K562 (cell line): ENCODE measurements around the gene C4orf46. TPM values are rescaled to one million over a fixed set of nuclear protein-coding genes. Genes with fewer than 3 reads are reported as not detected.

Experiments used
- ARID1B ChIP-seq: fragments of 450-650 bp; IDR thresholded peaks from 2 replicates; pipeline ENCODE4 v1.6.1; 2016; ENCODE audit warnings: antibody characterized with exemption, mild to moderate bottlenecking, inconsistent platforms
- CSDE1 ChIP-seq, 2 experiments: fragments of 450-650 bp; IDR thresholded peaks; 2 replicates each; pipeline ENCODE4 v1.6.1; 2016; ENCODE audit warnings: mild to moderate bottlenecking in 1 of 2
- GABPB2 ChIP-seq: fragments of 250-450 bp; sonication (Bioruptor Pico); conservative IDR thresholded peaks from 2 replicates; pipeline ENCODE4 v1.5.1; 2021; ENCODE audit warnings: mild to moderate bottlenecking
- HLTF ChIP-seq: fragments of 450-650 bp; IDR thresholded peaks from 2 replicates; pipeline ENCODE4 v1.6.1; 2016
- KLF1 ChIP-seq: fragments of 450-650 bp; IDR thresholded peaks from 2 replicates; pipeline ENCODE4 v1.6.1; 2016; ENCODE audit warnings: missing genetic modification characterization, missing compliant biosample characterization
- MBD2 ChIP-seq: sonication (generic); IDR thresholded peaks from 2 replicates; pipeline ENCODE4 v1.6.1; 2016; ENCODE audit warnings: low read depth, borderline replicate concordance
- MTF1 ChIP-seq: fragments of 250-450 bp; sonication (Bioruptor Pico); IDR thresholded peaks from 2 replicates; pipeline ENCODE4 v1.9.0; 2021; ENCODE audit warnings: moderate library complexity, mild to moderate bottlenecking, inconsistent platforms, borderline replicate concordance
- NR4A1 ChIP-seq, 2 experiments: fragments of 250-450 bp in 1 of 2; fragments of 450-650 bp in 1 of 2; sonication (Bioruptor Pico) in 1 of 2; IDR thresholded peaks; 2 replicates each; pipeline versions ENCODE4 v1.4.0 to v1.6.1; 2016 to 2020; ENCODE audit warnings: mild to moderate bottlenecking in 2 of 2, missing compliant biosample characterization in 1 of 2, missing genetic modification characterization in 1 of 2, moderate library complexity in 1 of 2
- POLR2G ChIP-seq: fragments of 200-400 bp; formaldehyde crosslinking; IDR thresholded peaks from 2 replicates; pipeline ENCODE4 v1.6.1; 2017; ENCODE audit warnings: low read depth, mild to moderate bottlenecking, antibody characterized with exemption, low read length, moderate library complexity
- POU5F1 ChIP-seq: fragments of 150-350 bp; IDR thresholded peaks from 2 replicates; pipeline ENCODE4 v1.6.1; 2014; ENCODE audit warnings: borderline replicate concordance, low read length, low read depth, mild to moderate bottlenecking; ENCODE audit not compliant: partially characterized antibody
- SMC3 ChIP-seq: conservative IDR thresholded peaks from 2 replicates; pipeline ENCODE4 v1.6.1; 2011; ENCODE audit warnings: low read depth, low read length, improper control_type of control experiment; ENCODE audit not compliant: insufficient read depth
- TAF7 ChIP-seq: fragments of 450-650 bp; IDR thresholded peaks from 2 replicates; pipeline ENCODE4 v1.6.1; 2016; ENCODE audit warnings: missing genetic modification characterization, missing compliant biosample characterization
- ZNF143 ChIP-seq: sonication (generic); formaldehyde crosslinking; IDR thresholded peaks from 2 replicates; pipeline ENCODE4 v1.9.0; 2022; ENCODE audit warnings: mild to moderate bottlenecking, missing genetic modification reagents
- ZNF707 ChIP-seq: fragments of 250-450 bp; sonication (Bioruptor Pico); conservative IDR thresholded peaks from 2 replicates; pipeline ENCODE4 v1.8.0; 2022; ENCODE audit warnings: inconsistent platforms, mild to moderate bottlenecking, moderate library complexity
- polyA plus RNA-seq, 8 experiments: library from polyadenylated mRNA; depleted of rRNA in 4 of 8; stranded (reverse) in 5 of 8; unstranded in 3 of 8; fragments of >200 nt; fragmentation: Nextera tagmentation in 2 of 8; fragmentation: Illumina TruSeq in 1 of 8; extraction: Ambion mirVana in 2 of 8; extraction: Trizol in 1 of 8; gene quantifications; 2 replicates each; pipeline versions ENCODE4 v1.2.1 to v1.2.3, GENCODE V29; 2011 to 2014; ENCODE audit warnings: inconsistent platforms in 1 of 8, missing spikeins in 1 of 8
- total RNA-seq, 7 experiments: library from RNA; depleted of rRNA in 6 of 7; stranded (reverse); fragments of >200 nt in 6 of 7; fragmentation: Illumina TruSeq in 2 of 7; extraction: Trizol in 2 of 7; gene quantifications; 2 replicates each; pipeline versions ENCODE4 v1.2.1 to v1.2.3, GENCODE V29; 2011 to 2021; ENCODE audit warnings: low replicate concordance in 1 of 7
- TF ChIP-seq, protein P1 (sequence below), 2 experiments: fragments of 450-650 bp in 1 of 2; sonication (generic) in 1 of 2; formaldehyde crosslinking in 1 of 2; IDR thresholded peaks; 2 replicates each; pipeline versions ENCODE4 v1.7.1 to v1.9.0; 2016 to 2022; ENCODE audit warnings: inconsistent platforms in 1 of 2, mild to moderate bottlenecking in 1 of 2, missing genetic modification reagents in 1 of 2
- TF ChIP-seq, protein P2 (sequence below): fragments of 450-650 bp; formaldehyde crosslinking; IDR thresholded peaks from 2 replicates; pipeline ENCODE4 v1.4.0; 2020; ENCODE audit warnings: mild to moderate bottlenecking, moderate library complexity

The C4orf46 gene
- total and polyA plus RNA-seq, 9 of the 15 experiments (the other 6 are each of a cell fraction or from before 2014, with no cell fraction given) = 9.7 to 24.4 (median 17.0) TPM

DNA sequence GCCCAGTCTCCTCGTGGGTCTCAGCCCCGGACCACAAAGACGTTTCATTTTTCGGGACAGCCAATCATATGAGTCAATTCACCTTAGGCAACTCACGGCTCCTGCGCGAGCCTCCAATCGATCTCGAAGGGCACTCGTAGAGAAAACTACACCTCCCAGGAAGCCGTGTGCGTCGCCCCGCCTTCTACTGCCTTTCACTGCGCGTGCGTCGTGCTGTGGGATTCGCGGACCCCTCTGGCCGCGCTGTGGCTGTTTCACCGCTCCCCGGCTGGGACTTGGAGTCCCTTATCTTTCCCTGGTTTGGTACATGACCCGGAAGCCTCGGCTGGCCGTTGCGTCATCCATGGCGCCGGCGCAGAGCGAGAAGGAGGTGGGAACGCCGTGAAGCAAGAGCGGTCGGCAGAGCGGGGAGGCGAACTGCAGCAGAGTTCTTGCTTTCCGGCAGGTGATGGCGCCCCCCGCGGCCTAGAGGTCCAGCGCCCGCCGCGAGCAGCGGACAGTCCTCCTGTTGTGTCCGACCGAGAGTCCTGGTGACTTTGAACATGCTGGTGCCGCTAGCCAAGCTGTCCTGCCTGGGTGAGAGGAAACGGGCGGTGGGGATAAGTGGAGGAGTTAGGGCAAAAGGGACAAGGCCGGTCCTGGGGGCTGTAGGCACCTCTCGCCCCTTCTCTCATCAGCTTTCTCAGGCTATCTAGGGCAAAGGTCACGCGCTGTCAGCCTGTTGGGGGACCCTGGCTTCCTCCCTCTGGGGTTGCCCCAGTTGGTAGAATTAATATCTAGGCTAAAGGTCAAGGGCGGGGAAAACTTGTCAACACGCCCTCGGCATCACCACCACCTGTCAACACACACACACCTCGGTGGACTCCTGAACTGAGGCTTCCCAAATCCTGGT is 474 bp upstream of the C4orf46 start, which contains the start of gene ETFDH (continued):
- peak; percentile 91 for TF ChIP-seq MBD2
- TF ChIP-seq GABPB2 (CRISPR knock-in tag) = no peak
- TF ChIP-seq POLR2G = peak; percentile 95
- no peak for TF ChIP-seq MTF1 (CRISPR knock-in tag)
- TF ChIP-seq TAF7 = peak; percentile 69
- TF ChIP-seq SMC3 = no peak
- peak; percentile 53; the same call in 1 of the 2 replicates for TF ChIP-seq ARID1B
- 0 out of 4 replicates have a peak, but pooled peaks of 1 of the 2 experiments have one; percentile 37 for TF ChIP-seq CSDE1 (IDR thresholded peaks at IDR 0.05)
- TF ChIP-seq, protein P1, sequence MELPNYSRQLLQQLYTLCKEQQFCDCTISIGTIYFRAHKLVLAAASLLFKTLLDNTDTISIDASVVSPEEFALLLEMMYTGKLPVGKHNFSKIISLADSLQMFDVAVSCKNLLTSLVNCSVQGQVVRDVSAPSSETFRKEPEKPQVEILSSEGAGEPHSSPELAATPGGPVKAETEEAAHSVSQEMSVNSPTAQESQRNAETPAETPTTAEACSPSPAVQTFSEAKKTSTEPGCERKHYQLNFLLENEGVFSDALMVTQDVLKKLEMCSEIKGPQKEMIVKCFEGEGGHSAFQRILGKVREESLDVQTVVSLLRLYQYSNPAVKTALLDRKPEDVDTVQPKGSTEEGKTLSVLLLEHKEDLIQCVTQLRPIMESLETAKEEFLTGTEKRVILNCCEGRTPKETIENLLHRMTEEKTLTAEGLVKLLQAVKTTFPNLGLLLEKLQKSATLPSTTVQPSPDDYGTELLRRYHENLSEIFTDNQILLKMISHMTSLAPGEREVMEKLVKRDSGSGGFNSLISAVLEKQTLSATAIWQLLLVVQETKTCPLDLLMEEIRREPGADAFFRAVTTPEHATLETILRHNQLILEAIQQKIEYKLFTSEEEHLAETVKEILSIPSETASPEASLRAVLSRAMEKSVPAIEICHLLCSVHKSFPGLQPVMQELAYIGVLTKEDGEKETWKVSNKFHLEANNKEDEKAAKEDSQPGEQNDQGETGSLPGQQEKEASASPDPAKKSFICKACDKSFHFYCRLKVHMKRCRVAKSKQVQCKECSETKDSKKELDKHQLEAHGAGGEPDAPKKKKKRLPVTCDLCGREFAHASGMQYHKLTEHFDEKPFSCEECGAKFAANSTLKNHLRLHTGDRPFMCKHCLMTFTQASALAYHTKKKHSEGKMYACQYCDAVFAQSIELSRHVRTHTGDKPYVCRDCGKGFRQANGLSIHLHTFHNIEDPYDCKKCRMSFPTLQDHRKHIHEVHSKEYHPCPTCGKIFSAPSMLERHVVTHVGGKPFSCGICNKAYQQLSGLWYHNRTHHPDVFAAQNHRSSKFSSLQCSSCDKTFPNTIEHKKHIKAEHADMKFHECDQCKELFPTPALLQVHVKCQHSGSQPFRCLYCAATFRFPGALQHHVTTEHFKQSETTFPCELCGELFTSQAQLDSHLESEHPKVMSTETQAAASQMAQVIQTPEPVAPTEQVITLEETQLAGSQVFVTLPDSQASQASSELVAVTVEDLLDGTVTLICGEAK (IDR thresholded peaks at IDR 0.05) = peak; percentile 78
- TF ChIP-seq, protein P1 (CRISPR knock-in tag; IDR thresholded peaks at IDR 0.05) = no peak
- TF ChIP-seq ZNF143 (CRISPR knock-in tag) = peak; percentile 95
- peak; percentile 66; the same call in 1 of the 2 replicates for TF ChIP-seq NR4A1 (CRISPR knock-in tag; IDR thresholded peaks at IDR 0.05)
- no peak for TF ChIP-seq NR4A1 (tag; IDR thresholded peaks at IDR 0.05)
- TF ChIP-seq, protein P2, sequence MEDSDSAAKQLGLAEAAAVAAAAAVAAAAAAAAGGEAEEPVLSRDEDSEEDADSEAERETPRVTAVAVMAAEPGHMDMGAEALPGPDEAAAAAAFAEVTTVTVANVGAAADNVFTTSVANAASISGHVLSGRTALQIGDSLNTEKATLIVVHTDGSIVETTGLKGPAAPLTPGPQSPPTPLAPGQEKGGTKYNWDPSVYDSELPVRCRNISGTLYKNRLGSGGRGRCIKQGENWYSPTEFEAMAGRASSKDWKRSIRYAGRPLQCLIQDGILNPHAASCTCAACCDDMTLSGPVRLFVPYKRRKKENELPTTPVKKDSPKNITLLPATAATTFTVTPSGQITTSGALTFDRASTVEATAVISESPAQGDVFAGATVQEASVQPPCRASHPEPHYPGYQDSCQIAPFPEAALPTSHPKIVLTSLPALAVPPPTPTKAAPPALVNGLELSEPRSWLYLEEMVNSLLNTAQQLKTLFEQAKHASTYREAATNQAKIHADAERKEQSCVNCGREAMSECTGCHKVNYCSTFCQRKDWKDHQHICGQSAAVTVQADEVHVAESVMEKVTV = no peak
- TF ChIP-seq KLF1 (tag) = no peak
- no peak for TF ChIP-seq ZNF707 (CRISPR knock-in tag)
- TF ChIP-seq HLTF = 0 out of 2 replicates have a peak, but pooled peaks have one; percentile 62
- TF ChIP-seq POU5F1 = no peak
